GM12872 (cell line): Measurements from ENCODE around the gene WWC1.

Source experiments
- TF ChIP-seq, protein P1 (sequence below): IDR thresholded peaks from 3 replicates; pipeline ENCODE4 v1.5.1; 2011; ENCODE audit warnings: low read depth, mild to moderate bottlenecking, low read length, moderate library complexity; ENCODE audit not compliant: insufficient read depth

Gene WWC1

DNA sequence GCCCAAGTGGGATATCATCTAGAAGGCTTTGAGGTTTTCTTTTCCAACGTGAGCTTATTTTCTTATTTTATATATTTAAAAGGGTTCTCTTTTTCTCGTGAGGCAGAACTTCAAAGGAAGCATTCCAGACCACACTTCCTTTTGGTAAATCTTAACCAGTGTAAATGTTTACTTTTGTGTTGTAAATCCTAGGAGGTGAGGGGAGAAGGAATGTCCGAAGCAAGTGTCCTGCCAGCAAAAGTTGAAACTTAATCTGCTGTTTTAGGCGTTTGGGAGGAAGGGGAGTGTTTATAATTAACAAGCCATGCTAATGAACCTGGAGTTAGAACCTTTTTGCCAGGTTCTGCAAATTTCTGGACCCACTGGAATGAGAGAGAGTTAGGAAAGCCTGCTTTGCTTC lies 37.9 kb downstream of the WWC1 start:
- TF ChIP-seq, protein P1, sequence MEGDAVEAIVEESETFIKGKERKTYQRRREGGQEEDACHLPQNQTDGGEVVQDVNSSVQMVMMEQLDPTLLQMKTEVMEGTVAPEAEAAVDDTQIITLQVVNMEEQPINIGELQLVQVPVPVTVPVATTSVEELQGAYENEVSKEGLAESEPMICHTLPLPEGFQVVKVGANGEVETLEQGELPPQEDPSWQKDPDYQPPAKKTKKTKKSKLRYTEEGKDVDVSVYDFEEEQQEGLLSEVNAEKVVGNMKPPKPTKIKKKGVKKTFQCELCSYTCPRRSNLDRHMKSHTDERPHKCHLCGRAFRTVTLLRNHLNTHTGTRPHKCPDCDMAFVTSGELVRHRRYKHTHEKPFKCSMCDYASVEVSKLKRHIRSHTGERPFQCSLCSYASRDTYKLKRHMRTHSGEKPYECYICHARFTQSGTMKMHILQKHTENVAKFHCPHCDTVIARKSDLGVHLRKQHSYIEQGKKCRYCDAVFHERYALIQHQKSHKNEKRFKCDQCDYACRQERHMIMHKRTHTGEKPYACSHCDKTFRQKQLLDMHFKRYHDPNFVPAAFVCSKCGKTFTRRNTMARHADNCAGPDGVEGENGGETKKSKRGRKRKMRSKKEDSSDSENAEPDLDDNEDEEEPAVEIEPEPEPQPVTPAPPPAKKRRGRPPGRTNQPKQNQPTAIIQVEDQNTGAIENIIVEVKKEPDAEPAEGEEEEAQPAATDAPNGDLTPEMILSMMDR, result no peak

DNA sequence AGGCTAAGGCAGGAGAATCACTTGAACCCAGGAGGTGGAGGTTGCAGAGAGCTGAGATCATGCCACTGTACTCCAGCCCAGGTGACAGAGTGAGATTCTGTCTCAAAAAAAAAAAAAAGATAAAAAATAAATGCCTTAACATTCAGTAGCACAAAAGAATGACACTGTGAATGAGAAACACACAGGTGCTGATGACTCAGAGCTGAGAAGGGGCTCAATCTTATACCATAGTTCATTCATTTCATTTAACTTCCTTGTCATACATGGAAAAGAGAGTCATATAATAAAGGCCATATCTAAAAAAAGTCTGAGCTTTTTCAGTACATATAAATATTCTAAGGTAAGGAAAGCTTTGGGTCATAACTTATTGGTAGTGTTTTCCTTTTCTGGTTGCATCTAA lies 40.6 kb downstream of the WWC1 start:
- TF ChIP-seq, protein P1, result no peak

DNA sequence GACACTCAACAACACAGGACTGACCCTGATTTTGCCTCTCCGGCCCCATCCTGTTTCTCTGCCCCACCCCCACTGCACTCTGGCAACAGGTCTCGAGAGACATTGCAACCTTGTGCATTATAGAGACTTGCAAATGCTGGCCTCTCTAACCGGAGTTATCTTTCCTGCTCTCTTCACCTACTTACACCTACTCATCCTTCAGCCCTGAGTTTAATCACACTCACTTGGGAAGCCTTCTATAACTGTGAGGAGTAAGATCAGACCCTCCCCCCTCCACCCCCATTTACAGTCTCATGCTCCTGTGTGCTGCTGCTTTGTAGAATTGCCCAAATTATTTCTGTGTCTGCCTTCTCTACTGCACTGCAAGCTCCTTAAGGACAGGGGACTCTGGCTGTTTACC lies 42.8 kb downstream of the WWC1 start:
- TF ChIP-seq, protein P1, result no peak

DNA sequence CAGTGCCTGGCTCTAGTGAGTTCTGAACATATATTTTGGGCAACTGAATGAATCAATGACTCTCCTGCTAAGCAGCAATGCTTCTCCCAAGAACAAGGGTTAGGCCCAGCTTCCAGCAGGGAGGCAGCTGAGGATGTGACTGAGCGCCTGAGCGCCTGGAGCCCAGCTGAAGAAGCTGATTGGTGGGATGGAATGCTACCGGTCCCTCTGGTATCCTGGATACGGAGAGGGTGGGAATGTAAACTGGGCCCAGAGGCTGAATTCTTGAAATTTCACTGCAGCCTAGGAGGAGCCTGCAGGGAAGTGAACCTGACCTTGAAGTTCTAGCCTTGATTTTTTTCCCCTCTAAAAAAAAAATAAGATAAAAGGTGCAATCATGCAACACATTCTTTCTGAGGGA lies 43.2 kb downstream of the WWC1 start:
- TF ChIP-seq, protein P1, result no peak

DNA sequence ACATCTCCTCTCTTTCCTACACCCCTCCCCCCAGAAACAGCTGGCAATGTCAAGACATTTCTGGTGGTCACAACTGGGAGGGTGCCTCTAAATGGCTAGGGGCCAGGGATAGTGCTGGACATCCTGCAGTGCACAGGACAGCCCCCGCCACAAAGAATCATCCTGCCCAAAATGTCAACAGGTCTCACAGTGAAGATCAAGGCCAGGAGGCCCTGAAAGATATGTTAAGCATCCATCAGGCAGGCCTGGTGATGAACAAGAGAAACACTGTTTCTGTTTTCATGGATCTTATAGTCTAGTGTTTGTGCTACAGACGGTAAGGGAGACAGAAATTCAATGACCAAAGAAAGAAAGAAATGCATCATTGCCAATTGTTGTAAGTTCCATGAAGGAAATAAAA lies 45.9 kb downstream of the WWC1 start:
- TF ChIP-seq, protein P1, result no peak

DNA sequence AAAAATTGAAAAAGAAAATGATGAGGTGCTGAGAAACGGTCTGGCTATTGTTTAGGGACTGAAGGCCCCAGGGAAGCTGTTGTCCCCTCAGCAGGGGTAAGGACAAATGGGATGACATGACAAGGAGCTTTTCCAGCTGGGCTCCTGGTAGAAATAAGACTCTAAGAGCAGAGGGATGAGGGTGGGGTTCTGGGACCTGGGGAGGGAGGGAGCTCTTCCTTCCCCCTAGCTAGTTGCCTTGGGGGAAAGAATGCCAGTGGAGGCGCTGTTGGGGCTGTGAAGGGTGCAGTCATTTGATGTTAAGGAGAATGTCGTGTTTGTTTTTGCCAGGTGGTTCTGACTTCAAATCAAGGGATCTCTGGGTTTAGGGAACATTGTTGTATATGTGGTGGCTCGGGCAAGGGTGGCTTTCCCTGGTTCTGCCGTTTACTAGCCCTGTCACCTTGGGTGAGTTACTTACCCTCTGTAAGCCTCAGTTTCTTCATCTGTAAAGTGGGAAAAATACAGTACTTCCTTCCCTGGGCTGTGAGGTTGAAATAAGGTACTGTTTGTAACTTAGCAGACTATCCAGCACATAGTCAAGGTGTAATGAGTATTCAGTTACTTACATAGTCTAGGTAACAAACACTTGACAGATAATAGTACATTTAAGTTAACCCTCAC lies 47.8 kb downstream of the WWC1 start:
- TF ChIP-seq, protein P1, result peak; percentile 30; the same call in 1 of the 3 replicates

DNA sequence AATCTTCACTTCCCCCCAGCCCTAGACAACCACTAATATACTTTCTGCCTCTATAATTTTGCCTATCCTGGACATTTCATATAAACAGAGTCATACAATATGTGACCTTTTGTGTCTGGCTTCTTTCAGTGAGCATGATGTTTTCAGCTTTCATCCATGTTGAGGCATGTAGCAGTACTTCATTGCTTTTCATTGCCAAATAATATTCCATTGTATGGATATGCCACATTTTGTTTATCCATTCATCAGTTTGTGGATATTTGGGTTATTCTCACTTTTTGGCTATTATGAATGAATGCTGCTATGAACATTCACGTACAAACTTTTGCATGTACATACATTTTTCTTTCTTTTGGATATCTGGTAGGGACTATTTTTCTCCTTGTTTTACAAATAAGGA lies 49.0 kb downstream of the WWC1 start:
- TF ChIP-seq, protein P1, result no peak
